Nephron (organoid): ENCODE data around the gene NNT.

Experiments used
- H3K27ac Mint-ChIP-seq, 3 experiments: 2 replicates each; pipeline ENCODE4 v1.8.0; 2020; ENCODE audit warnings: mixed read lengths in 3 of 3, mild to moderate bottlenecking in 2 of 3, moderate library complexity in 1 of 3
- H3K27me3 Mint-ChIP-seq: 2 replicates; pipeline ENCODE4 v1.8.0; 2021; ENCODE audit warnings: low read depth, mild to moderate bottlenecking, moderate library complexity, mixed read lengths
- H3K36me3 Mint-ChIP-seq: 2 replicates; pipeline ENCODE4 v1.8.0; 2020; ENCODE audit warnings: low read depth, mixed read lengths
- H3K4me1 Mint-ChIP-seq: 2 replicates; pipeline ENCODE4 v1.8.0; 2020; ENCODE audit warnings: mixed read lengths
- H3K4me3 Mint-ChIP-seq, 3 experiments: 2 replicates each; pipeline ENCODE4 v1.8.0; 2020; ENCODE audit warnings: mild to moderate bottlenecking in 3 of 3, mixed read lengths in 3 of 3, moderate library complexity in 2 of 3
- H3K9me3 Mint-ChIP-seq: 2 replicates; pipeline ENCODE4 v1.8.0; 2020; ENCODE audit warnings: mixed read lengths
- CTCF ChIP-seq, 3 experiments: fragments of 200-600 bp; sonication (generic); IDR thresholded peaks; one replicate each; pipeline ENCODE4 v1.5.0; 2021; ENCODE audit warnings: antibody characterized with exemption in 3 of 3; ENCODE audit not compliant: unreplicated experiment in 3 of 3

The NNT gene

GRCh38 chr5:43627028-43627427 lies 24.0 kb downstream of the NNT start:
- Mint-ChIP-seq H3K9me3 (no peaks in the 10 kb centered on the region), H3K4me1 (peaks cover 13% of the 10 kb centered on the region), H3K36me3 (peaks cover 39% of the 10 kb centered on the region), H3K27ac (no peak overlapping the region), H3K27me3 (no peaks in the 10 kb centered on the region), H3K4me3 (no peak overlapping the region)
- TF ChIP-seq CTCF (IDR thresholded peaks at IDR 0.05; ENCODE audit: unreplicated experiment in 3 of 3): peak in 2 of 3 experiments; percentile 17 to 31

- Mint-ChIP-seq H3K36me3 (peaks cover 51% of the 10 kb centered on the region), H3K9me3 (no peaks in the 10 kb centered on the region), H3K4me1 (peaks cover 20% of the 10 kb centered on the region), H3K27ac (peak overlapping the region in 2 of 3 experiments; percentile 3 to 50), H3K4me3 (no peak overlapping the region), H3K27me3 (no peaks in the 10 kb centered on the region)
- TF ChIP-seq CTCF (IDR thresholded peaks at IDR 0.05; ENCODE audit: unreplicated experiment in 3 of 3): peak; percentile 63 to 69 (median 68)
These were observed 28.4 kb downstream of the NNT start for GRCh38 chr5:43631182-43631910.

GRCh38 chr5:43634621-43635020 lies 31.6 kb downstream of the NNT start:
- no peak for TF ChIP-seq CTCF (IDR thresholded peaks at IDR 0.05; ENCODE audit: unreplicated experiment in 3 of 3)
- Mint-ChIP-seq H3K27me3 (no peaks in the 10 kb centered on the region), H3K27ac (peak overlapping the region in 1 of 3 experiments; percentile 34), H3K4me1 (peaks cover 20% of the 10 kb centered on the region), H3K4me3 (no peak overlapping the region), H3K36me3 (peaks cover 38% of the 10 kb centered on the region), H3K9me3 (no peaks in the 10 kb centered on the region)

GRCh38 chr5:43635374-43635773 lies 32.4 kb downstream of the NNT start:
- Mint-ChIP-seq H3K4me1 (peaks cover 20% of the 10 kb centered on the region), H3K4me3 (no peak overlapping the region), H3K27ac (peak overlapping the region; percentile 46 to 62 (median 52)), H3K36me3 (peaks cover 34% of the 10 kb centered on the region), H3K27me3 (no peaks in the 10 kb centered on the region), H3K9me3 (no peaks in the 10 kb centered on the region)
- TF ChIP-seq CTCF (IDR thresholded peaks at IDR 0.05; ENCODE audit: unreplicated experiment in 3 of 3): no peak

GRCh38 chr5:43636076-43636475 lies 33.1 kb downstream of the NNT start:
- peaks cover 15% of the 10 kb centered on the region for H3K4me1 Mint-ChIP-seq
- H3K9me3 Mint-ChIP-seq: no peaks in the 10 kb centered on the region
- TF ChIP-seq CTCF (IDR thresholded peaks at IDR 0.05; ENCODE audit: unreplicated experiment in 3 of 3): no peak
- H3K4me3 Mint-ChIP-seq: no peak overlapping the region
- no peaks in the 10 kb centered on the region for H3K27me3 Mint-ChIP-seq
- peak overlapping the region; percentile 46 to 62 (median 52) for H3K27ac Mint-ChIP-seq
- H3K36me3 Mint-ChIP-seq: peaks cover 34% of the 10 kb centered on the region

- Mint-ChIP-seq H3K4me3 (no peak overlapping the region), H3K27me3 (no peaks in the 10 kb centered on the region), H3K27ac (no peak overlapping the region), H3K4me1 (peaks cover 5% of the 10 kb centered on the region), H3K36me3 (peaks cover 31% of the 10 kb centered on the region), H3K9me3 (no peaks in the 10 kb centered on the region)
- TF ChIP-seq CTCF (IDR thresholded peaks at IDR 0.05; ENCODE audit: unreplicated experiment in 3 of 3): no peak
These were observed 34.4 kb downstream of the NNT start for GRCh38 chr5:43637416-43637815.
